K562 (cell line): Measurements from ENCODE around the gene C6orf62. TPM values are rescaled to one million over a fixed set of nuclear protein-coding genes. Genes with fewer than 3 reads are reported as not detected.

ENCODE experiments used
- ARID1B ChIP-seq: fragments of 450-650 bp; IDR thresholded peaks from 2 replicates; pipeline ENCODE4 v1.6.1; 2016; ENCODE audit warnings: antibody characterized with exemption, mild to moderate bottlenecking, inconsistent platforms
- BACH1 ChIP-seq: fragments of 200-800 bp; sonication (Bioruptor generic); IDR thresholded peaks from 2 replicates; pipeline ENCODE4 v1.6.1; 2016; ENCODE audit warnings: missing genetic modification characterization, missing compliant biosample characterization
- BRF1 ChIP-seq: IDR thresholded peaks from 3 replicates; pipeline ENCODE4 v1.6.1; 2011; ENCODE audit warnings: borderline replicate concordance, mild to moderate bottlenecking; ENCODE audit not compliant: insufficient read length; ENCODE audit errors: extremely low read depth
- ETS2 ChIP-seq: IDR thresholded peaks from 2 replicates; pipeline ENCODE4 v1.6.1; 2016; ENCODE audit warnings: borderline replicate concordance, missing genetic modification characterization, mild to moderate bottlenecking, moderate library complexity, missing compliant biosample characterization; ENCODE audit not compliant: poor library complexity, severe bottlenecking
- GATA2 ChIP-seq: sonication (generic); formaldehyde crosslinking; IDR thresholded peaks from 2 replicates; pipeline ENCODE4 v1.4.0; 2020; ENCODE audit warnings: mild to moderate bottlenecking, missing genetic modification reagents
- GTF2A2 ChIP-seq: IDR thresholded peaks from 2 replicates; pipeline ENCODE4 v1.6.1; 2016; ENCODE audit warnings: mild to moderate bottlenecking, missing genetic modification characterization, missing compliant biosample characterization
- MIER1 ChIP-seq: fragments of 450-650 bp; IDR thresholded peaks from 2 replicates; pipeline ENCODE4 v1.6.1; 2016; ENCODE audit warnings: antibody characterized with exemption, mild to moderate bottlenecking, low read depth
- RBM22 ChIP-seq: fragments of 200-400 bp; formaldehyde crosslinking; IDR thresholded peaks from 2 replicates; pipeline ENCODE4 v1.6.1; 2018; ENCODE audit warnings: low read length, low read depth; ENCODE audit not compliant: poor library complexity, severe bottlenecking
- ZNF347 ChIP-seq: fragments of 450-650 bp; formaldehyde crosslinking; IDR thresholded peaks from 2 replicates; pipeline ENCODE4 v1.4.0; 2020; ENCODE audit warnings: low read depth, mild to moderate bottlenecking, moderate library complexity
- ZNF76 ChIP-seq: fragments of 250-450 bp; sonication (Bioruptor Pico); IDR thresholded peaks from 2 replicates; pipeline ENCODE4 v1.4.0; 2020; ENCODE audit warnings: mild to moderate bottlenecking, moderate library complexity, borderline replicate concordance
- ZSCAN29 ChIP-seq: fragments of 450-650 bp; IDR thresholded peaks from 2 replicates; pipeline ENCODE4 v1.6.1; 2017
- polyA plus RNA-seq, 8 experiments: library from polyadenylated mRNA; depleted of rRNA in 4 of 8; stranded (reverse) in 5 of 8; unstranded in 3 of 8; fragments of >200 nt; fragmentation: Nextera tagmentation in 2 of 8; fragmentation: Illumina TruSeq in 1 of 8; extraction: Ambion mirVana in 2 of 8; extraction: Trizol in 1 of 8; gene quantifications; 2 replicates each; pipeline versions ENCODE4 v1.2.1 to v1.2.3, GENCODE V29; 2011 to 2014; ENCODE audit warnings: inconsistent platforms in 1 of 8, missing spikeins in 1 of 8
- total RNA-seq, 7 experiments: library from RNA; depleted of rRNA in 6 of 7; stranded (reverse); fragments of >200 nt in 6 of 7; fragmentation: Illumina TruSeq in 2 of 7; extraction: Trizol in 2 of 7; gene quantifications; 2 replicates each; pipeline versions ENCODE4 v1.2.1 to v1.2.3, GENCODE V29; 2011 to 2021; ENCODE audit warnings: low replicate concordance in 1 of 7
- TF ChIP-seq, protein P1 (sequence below): fragments of 200-600 bp; sonication (generic); IDR thresholded peaks from one replicate; pipeline ENCODE4 v1.6.1; 2012; ENCODE audit warnings: mild to moderate bottlenecking, low read depth, low read length, inconsistent platforms
- TF ChIP-seq, protein P2 (sequence below): fragments of 450-650 bp; formaldehyde crosslinking; IDR thresholded peaks from 2 replicates; pipeline ENCODE4 v1.4.0; 2020; ENCODE audit warnings: mild to moderate bottlenecking, moderate library complexity
- TF ChIP-seq, protein P3 (sequence below): conservative IDR thresholded peaks from 2 replicates; pipeline ENCODE4 v1.6.1; 2011; ENCODE audit warnings: low read depth, mild to moderate bottlenecking, low read length; ENCODE audit not compliant: control insufficient read depth

C6orf62 gene
- total and polyA plus RNA-seq, 9 of the 15 experiments (the other 6 are each of a cell fraction or from before 2014, with no cell fraction given): 48.5 to 579 (median 111) TPM

DNA sequence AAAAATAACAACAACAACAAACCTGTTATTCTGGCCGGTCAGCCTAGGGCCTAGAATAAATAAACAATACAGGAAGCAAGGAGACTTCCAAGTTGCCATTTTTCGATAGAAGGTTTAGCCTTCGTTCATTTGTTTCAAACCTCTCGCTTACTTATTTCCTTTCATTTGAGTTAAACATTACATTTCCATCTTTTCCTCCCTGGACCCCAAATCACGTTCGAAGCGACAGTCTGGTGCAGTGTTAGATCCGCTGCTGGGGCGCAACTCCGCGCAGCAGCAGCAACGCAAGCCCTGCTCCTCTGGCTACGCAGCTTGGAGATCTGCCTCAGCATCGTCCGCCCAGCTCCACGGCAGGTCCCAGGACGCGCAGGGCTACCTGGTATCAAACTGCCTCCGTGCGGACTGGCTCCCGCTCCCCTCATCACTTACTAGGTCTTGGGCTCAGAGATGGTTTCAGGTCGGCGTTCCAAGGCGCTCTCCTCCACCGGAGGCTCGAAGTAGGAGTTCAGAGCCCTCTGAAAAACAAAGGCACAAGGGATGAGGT is 52.8 kb downstream of the C6orf62 start (continued):
- TF ChIP-seq, protein P1, sequence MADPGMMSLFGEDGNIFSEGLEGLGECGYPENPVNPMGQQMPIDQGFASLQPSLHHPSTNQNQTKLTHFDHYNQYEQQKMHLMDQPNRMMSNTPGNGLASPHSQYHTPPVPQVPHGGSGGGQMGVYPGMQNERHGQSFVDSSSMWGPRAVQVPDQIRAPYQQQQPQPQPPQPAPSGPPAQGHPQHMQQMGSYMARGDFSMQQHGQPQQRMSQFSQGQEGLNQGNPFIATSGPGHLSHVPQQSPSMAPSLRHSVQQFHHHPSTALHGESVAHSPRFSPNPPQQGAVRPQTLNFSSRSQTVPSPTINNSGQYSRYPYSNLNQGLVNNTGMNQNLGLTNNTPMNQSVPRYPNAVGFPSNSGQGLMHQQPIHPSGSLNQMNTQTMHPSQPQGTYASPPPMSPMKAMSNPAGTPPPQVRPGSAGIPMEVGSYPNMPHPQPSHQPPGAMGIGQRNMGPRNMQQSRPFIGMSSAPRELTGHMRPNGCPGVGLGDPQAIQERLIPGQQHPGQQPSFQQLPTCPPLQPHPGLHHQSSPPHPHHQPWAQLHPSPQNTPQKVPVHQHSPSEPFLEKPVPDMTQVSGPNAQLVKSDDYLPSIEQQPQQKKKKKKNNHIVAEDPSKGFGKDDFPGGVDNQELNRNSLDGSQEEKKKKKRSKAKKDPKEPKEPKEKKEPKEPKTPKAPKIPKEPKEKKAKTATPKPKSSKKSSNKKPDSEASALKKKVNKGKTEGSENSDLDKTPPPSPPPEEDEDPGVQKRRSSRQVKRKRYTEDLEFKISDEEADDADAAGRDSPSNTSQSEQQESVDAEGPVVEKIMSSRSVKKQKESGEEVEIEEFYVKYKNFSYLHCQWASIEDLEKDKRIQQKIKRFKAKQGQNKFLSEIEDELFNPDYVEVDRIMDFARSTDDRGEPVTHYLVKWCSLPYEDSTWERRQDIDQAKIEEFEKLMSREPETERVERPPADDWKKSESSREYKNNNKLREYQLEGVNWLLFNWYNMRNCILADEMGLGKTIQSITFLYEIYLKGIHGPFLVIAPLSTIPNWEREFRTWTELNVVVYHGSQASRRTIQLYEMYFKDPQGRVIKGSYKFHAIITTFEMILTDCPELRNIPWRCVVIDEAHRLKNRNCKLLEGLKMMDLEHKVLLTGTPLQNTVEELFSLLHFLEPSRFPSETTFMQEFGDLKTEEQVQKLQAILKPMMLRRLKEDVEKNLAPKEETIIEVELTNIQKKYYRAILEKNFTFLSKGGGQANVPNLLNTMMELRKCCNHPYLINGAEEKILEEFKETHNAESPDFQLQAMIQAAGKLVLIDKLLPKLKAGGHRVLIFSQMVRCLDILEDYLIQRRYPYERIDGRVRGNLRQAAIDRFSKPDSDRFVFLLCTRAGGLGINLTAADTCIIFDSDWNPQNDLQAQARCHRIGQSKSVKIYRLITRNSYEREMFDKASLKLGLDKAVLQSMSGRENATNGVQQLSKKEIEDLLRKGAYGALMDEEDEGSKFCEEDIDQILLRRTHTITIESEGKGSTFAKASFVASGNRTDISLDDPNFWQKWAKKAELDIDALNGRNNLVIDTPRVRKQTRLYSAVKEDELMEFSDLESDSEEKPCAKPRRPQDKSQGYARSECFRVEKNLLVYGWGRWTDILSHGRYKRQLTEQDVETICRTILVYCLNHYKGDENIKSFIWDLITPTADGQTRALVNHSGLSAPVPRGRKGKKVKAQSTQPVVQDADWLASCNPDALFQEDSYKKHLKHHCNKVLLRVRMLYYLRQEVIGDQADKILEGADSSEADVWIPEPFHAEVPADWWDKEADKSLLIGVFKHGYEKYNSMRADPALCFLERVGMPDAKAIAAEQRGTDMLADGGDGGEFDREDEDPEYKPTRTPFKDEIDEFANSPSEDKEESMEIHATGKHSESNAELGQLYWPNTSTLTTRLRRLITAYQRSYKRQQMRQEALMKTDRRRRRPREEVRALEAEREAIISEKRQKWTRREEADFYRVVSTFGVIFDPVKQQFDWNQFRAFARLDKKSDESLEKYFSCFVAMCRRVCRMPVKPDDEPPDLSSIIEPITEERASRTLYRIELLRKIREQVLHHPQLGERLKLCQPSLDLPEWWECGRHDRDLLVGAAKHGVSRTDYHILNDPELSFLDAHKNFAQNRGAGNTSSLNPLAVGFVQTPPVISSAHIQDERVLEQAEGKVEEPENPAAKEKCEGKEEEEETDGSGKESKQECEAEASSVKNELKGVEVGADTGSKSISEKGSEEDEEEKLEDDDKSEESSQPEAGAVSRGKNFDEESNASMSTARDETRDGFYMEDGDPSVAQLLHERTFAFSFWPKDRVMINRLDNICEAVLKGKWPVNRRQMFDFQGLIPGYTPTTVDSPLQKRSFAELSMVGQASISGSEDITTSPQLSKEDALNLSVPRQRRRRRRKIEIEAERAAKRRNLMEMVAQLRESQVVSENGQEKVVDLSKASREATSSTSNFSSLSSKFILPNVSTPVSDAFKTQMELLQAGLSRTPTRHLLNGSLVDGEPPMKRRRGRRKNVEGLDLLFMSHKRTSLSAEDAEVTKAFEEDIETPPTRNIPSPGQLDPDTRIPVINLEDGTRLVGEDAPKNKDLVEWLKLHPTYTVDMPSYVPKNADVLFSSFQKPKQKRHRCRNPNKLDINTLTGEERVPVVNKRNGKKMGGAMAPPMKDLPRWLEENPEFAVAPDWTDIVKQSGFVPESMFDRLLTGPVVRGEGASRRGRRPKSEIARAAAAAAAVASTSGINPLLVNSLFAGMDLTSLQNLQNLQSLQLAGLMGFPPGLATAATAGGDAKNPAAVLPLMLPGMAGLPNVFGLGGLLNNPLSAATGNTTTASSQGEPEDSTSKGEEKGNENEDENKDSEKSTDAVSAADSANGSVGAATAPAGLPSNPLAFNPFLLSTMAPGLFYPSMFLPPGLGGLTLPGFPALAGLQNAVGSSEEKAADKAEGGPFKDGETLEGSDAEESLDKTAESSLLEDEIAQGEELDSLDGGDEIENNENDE: no peak
- TF ChIP-seq GTF2A2 (tag): no peak
- TF ChIP-seq, protein P2, sequence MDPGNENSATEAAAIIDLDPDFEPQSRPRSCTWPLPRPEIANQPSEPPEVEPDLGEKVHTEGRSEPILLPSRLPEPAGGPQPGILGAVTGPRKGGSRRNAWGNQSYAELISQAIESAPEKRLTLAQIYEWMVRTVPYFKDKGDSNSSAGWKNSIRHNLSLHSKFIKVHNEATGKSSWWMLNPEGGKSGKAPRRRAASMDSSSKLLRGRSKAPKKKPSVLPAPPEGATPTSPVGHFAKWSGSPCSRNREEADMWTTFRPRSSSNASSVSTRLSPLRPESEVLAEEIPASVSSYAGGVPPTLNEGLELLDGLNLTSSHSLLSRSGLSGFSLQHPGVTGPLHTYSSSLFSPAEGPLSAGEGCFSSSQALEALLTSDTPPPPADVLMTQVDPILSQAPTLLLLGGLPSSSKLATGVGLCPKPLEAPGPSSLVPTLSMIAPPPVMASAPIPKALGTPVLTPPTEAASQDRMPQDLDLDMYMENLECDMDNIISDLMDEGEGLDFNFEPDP: peak; percentile 68; the same call in 1 of the 2 replicates
- TF ChIP-seq BACH1: no peak
- TF ChIP-seq GATA2 (CRISPR knock-in tag): no peak
- TF ChIP-seq BRF1: no peak
- no peak for TF ChIP-seq ZNF76 (CRISPR knock-in tag)
- TF ChIP-seq ZSCAN29: 0 out of 2 replicates have a peak, but pooled peaks have one; percentile 53
- no peak for TF ChIP-seq ETS2 (tag)
- no peak for TF ChIP-seq RBM22
- TF ChIP-seq ARID1B: no peak
- peak; percentile 67; the same call in 1 of the 2 replicates for TF ChIP-seq MIER1
- TF ChIP-seq, protein P3, sequence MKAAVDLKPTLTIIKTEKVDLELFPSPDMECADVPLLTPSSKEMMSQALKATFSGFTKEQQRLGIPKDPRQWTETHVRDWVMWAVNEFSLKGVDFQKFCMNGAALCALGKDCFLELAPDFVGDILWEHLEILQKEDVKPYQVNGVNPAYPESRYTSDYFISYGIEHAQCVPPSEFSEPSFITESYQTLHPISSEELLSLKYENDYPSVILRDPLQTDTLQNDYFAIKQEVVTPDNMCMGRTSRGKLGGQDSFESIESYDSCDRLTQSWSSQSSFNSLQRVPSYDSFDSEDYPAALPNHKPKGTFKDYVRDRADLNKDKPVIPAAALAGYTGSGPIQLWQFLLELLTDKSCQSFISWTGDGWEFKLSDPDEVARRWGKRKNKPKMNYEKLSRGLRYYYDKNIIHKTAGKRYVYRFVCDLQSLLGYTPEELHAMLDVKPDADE: no peak
- TF ChIP-seq ZNF347: no peak
